GM10266 (cell line): Measurements from ENCODE around the gene PDE4D.

Experiments used
- DNase-seq: peaks from one replicate; pipeline ENCODE4 v3.0.0; 2012; ENCODE audit errors: extremely low spot score
- TF ChIP-seq, protein P1 (sequence below): IDR thresholded peaks from 2 replicates; pipeline ENCODE4 v1.5.1; 2012; ENCODE audit warnings: mild to moderate bottlenecking, low read depth; ENCODE audit not compliant: control insufficient read depth, insufficient read depth; ENCODE audit errors: missing control alignments

PDE4D gene

DNA sequence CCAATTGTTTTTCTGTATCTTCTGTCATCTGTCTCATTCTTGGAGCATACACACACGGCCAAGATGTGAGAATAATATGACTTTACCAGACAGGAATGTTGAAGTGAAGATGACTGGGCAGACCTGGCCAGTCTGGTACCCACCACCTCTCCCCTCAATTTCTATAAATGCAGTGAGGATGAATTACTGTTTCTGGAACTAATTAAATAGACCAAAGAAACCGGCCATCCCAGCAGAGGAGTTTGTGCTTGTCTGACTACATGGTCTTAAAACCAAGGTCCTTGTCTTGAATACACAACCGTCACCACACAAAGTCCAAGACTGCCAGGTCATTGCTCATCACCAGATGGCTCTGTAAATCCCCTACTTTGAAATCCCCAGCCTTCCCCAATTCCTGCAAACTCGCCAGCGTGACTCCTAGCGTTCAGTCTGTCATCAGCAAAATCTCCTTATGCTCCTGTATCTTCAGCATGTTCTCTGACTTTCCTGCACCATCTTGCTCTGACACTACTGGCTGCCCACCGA is 147.2 kb downstream of the PDE4D start:
- TF ChIP-seq, protein P1, sequence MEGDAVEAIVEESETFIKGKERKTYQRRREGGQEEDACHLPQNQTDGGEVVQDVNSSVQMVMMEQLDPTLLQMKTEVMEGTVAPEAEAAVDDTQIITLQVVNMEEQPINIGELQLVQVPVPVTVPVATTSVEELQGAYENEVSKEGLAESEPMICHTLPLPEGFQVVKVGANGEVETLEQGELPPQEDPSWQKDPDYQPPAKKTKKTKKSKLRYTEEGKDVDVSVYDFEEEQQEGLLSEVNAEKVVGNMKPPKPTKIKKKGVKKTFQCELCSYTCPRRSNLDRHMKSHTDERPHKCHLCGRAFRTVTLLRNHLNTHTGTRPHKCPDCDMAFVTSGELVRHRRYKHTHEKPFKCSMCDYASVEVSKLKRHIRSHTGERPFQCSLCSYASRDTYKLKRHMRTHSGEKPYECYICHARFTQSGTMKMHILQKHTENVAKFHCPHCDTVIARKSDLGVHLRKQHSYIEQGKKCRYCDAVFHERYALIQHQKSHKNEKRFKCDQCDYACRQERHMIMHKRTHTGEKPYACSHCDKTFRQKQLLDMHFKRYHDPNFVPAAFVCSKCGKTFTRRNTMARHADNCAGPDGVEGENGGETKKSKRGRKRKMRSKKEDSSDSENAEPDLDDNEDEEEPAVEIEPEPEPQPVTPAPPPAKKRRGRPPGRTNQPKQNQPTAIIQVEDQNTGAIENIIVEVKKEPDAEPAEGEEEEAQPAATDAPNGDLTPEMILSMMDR, result no peak
- no peak for DNase-seq

DNA sequence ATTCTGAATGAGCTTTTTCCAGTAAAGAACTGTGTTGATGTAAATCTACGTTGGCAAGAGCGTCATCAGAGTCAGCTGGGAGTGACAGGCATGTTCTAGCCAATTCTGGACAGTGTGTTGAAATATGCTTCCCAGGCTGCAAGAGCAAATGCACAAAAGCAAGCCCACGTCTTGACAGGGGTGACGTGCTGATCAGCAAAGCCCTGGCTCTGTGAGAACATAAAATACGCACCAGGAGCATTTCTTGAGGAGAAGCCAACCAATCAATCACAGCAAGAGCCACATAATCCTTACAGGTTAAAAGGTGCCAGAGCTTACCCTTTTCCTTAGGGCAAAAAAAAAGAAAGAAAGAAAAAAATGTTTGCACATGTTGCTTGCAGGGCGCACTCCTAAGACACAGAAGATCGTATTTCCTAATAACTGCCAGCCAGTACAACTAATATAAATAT is 148.1 kb downstream of the PDE4D start:
- no peak for DNase-seq
- TF ChIP-seq, protein P1, result no peak

DNA sequence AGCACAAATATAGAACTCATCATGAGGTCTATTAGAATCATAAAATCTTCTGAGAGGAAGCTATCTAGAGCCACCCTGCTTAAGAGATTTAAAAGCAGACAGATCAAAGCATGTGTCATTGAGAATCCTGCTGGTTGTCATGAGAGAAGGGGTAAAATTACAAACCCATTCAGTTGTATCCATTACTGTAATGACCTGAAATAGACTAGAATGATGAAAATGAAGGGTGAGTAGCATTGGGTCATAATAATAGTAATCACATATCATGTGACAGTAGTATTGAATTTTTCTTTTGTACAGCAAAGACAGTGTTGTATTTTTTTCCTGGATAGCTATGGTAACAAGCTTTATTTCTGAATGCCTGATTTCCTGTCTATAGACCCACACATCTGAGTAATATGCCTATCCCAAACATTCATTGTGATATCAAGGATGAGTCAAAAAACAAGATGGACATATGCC is 149.0 kb downstream of the PDE4D start:
- no peak for DNase-seq
- TF ChIP-seq, protein P1, result no peak

DNA sequence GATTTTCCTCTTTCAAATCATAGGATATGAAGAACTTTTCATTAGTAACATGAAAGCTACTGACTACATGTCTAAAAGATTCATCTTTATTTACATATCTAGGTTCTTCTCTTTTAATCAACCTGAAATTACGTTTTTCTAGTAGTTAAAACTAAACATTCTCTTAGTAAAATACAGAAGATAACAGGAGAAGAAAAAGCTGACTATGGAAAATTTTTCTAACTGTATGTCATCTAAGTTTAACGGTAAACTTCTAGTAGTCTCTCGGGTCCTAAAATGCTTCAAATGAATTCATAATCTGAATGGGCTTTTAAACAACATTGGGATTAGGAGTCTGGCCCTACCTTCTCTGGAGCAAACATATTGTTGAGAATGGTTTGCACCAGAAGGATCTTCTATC is 151.9 kb downstream of the PDE4D start:
- TF ChIP-seq, protein P1, result no peak
- DNase-seq, result no peak

DNA sequence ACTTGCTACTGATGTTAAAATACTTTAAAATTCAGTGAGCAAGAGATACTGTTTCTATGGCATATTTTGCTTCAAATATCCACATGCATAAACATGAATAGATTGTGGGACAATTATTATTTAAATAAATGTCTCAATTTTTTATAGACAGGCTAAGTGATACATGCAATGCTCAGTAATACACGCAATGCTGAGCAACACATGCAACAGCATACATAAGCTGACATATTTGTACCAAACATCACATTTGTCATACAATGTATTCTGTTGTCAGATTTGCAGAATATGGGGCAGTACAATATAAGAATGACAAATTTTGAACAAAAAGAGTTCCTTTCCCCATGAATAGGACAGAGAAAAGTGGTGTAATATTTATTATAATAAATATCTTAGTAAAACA is 155.5 kb downstream of the PDE4D start:
- DNase-seq, result no peak

DNA sequence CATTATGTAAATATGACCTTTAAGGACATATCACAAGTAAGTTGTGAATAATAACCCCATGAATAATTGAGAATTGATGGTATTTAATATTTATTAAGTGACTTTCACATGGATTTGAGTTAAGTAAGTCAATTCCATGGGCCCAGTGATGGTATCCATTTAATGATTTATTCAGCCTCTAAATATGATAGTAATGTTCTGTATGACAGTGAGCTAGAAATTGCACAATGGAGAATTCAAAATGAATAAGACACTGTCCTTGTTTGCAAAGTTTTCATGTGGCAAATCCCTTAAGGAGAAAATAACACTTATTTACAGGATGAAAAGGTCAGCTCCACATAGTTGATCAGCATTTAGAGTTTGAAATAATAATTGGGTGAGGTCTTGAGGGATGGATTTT is 160.7 kb downstream of the PDE4D start:
- DNase-seq, result no peak
- TF ChIP-seq, protein P1, result no peak

More for the DNA sequence above, 155.5 kb downstream of the PDE4D start:
- TF ChIP-seq, protein P1, result no peak

- DNase-seq, result no peak
- TF ChIP-seq, protein P1, result no peak
Measured at GRCh38 chr5:59732301-59732700, 161.2 kb downstream of the PDE4D start.
